Measurements from ENCODE around the gene TIMP2.

DNA sequence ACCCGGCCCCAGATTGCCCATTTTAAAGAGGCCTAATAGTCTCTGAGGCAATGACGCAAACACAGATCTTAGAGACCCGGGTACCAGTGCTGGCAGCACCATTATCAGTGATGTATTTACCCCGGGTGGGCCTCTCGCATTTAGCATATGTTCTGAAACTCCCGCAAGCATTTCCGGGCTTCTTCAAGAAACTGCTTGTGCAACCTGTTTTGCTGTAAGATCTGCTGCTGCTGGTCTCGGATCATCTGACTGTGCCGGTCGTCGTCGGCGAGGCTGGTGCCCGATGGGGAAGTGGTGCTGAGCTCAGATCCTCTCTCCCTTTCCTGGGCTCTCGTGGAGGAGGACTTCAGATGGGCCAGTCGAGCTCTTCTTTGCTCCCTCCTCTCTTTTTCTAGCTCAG is 34.7 kb downstream of the TIMP2 start:
- TF ChIP-seq CTCF (IDR thresholded peaks at IDR 0.05; ENCODE audit: poor library complexity, severe bottlenecking), result no peak
- TF ChIP-seq POLR2AphosphoS5 (IDR thresholded peaks at IDR 0.05), result no peak
- no peak for TF ChIP-seq EZH2 (IDR thresholded peaks at IDR 0.05; ENCODE audit: borderline replicate concordance, insufficient read depth, low read length, poor library complexity, severe bottlenecking)
- no peak for TF ChIP-seq TAF1 (IDR thresholded peaks at IDR 0.05; ENCODE audit: low read depth)
- TF ChIP-seq EP300 (conservative IDR thresholded peaks at IDR 0.05; ENCODE audit: poor library complexity, severe bottlenecking), result no peak
- no peak for TF ChIP-seq REST (IDR thresholded peaks at IDR 0.05; ENCODE audit: borderline replicate concordance)
- TF ChIP-seq MXI1 (conservative IDR thresholded peaks at IDR 0.05; ENCODE audit: poor library complexity, severe bottlenecking), result no peak
- no peak for TF ChIP-seq RAD21 (conservative IDR thresholded peaks at IDR 0.05)
- TF ChIP-seq SMC3 (conservative IDR thresholded peaks at IDR 0.05; ENCODE audit: poor library complexity), result no peak
